ENCODE measurements around the gene OR2A25. TPM values are rescaled to one million over a fixed set of nuclear protein-coding genes. Genes with fewer than 3 reads are reported as not detected.

Gene OR2A25
- total and polyA plus RNA-seq, 2 donors (not counting 1 experiment from before 2014, with no cell fraction given): not detected

GRCh38 chr7:144100607-144101006, 31.0 kb downstream of the OR2A25 start:
- Histone ChIP-seq H3K27ac (ENCODE audit: insufficient read depth, low read length) (no peak overlapping the region), H3K27me3 (ENCODE audit: control insufficient read depth, insufficient read depth, low read length) (no peaks in the 10 kb centered on the region), H3K79me2 (ENCODE audit: control insufficient read depth, insufficient read depth, low read length) (no peaks in the 10 kb centered on the region), H3K4me2 (ENCODE audit: extremely low read depth, insufficient read depth, low read length) (no peak overlapping the region), H2AFZ (ENCODE audit: low read length) (no peak overlapping the region), H3K36me3 (ENCODE audit: control insufficient read depth, insufficient read depth, low read length) (no peaks in the 10 kb centered on the region), H3K4me1 (ENCODE audit: control insufficient read depth, extremely low read depth, insufficient read depth, low read length) (no peaks in the 10 kb centered on the region), H4K20me1 (ENCODE audit: control insufficient read depth, extremely low read depth, insufficient read depth, low read length) (no peaks in the 10 kb centered on the region), H3K4me3 (replicated peaks in 1 of 4; ENCODE audit: control extremely low read depth in 1 of 4, insufficient read depth in 1 of 4, low read depth in 3 of 4, low read length in 4 of 4) (no peak overlapping the region), H3K9ac (ENCODE audit: insufficient read depth, low read length) (no peak overlapping the region), H3K9me3 (ENCODE audit: control insufficient read depth, insufficient read depth, low read depth, low read length) (no peaks in the 10 kb centered on the region)
- DNase-seq (ENCODE audit: low read depth in 2 of 2): no peak
- no peak for TF ChIP-seq CTCF (conservative IDR thresholded peaks at IDR 0.05 in 1 of 2, IDR thresholded peaks at IDR 0.05 in 1 of 2; ENCODE audit: low read depth in 1 of 2, low read length in 2 of 2)
- TF ChIP-seq EZH2 (IDR thresholded peaks at IDR 0.05; ENCODE audit: low read length, missing control alignments): no peak

GRCh38 chr7:144102041-144102440, 32.4 kb downstream of the OR2A25 start:
- Histone ChIP-seq H3K9ac (ENCODE audit: insufficient read depth, low read length) (no peak overlapping the region), H3K36me3 (ENCODE audit: control insufficient read depth, insufficient read depth, low read length) (no peaks in the 10 kb centered on the region), H3K9me3 (ENCODE audit: control insufficient read depth, insufficient read depth, low read depth, low read length) (no peaks in the 10 kb centered on the region), H3K27ac (ENCODE audit: insufficient read depth, low read length) (no peak overlapping the region), H3K4me2 (ENCODE audit: extremely low read depth, insufficient read depth, low read length) (no peak overlapping the region), H3K4me1 (ENCODE audit: control insufficient read depth, extremely low read depth, insufficient read depth, low read length) (no peaks in the 10 kb centered on the region), H4K20me1 (ENCODE audit: control insufficient read depth, extremely low read depth, insufficient read depth, low read length) (no peaks in the 10 kb centered on the region), H3K27me3 (ENCODE audit: control insufficient read depth, insufficient read depth, low read length) (no peaks in the 10 kb centered on the region), H2AFZ (ENCODE audit: low read length) (no peak overlapping the region), H3K4me3 (replicated peaks in 1 of 4; ENCODE audit: control extremely low read depth in 1 of 4, insufficient read depth in 1 of 4, low read depth in 3 of 4, low read length in 4 of 4) (no peak overlapping the region), H3K79me2 (ENCODE audit: control insufficient read depth, insufficient read depth, low read length) (no peaks in the 10 kb centered on the region)
- DNase-seq (ENCODE audit: low read depth in 2 of 2): no peak
- TF ChIP-seq CTCF (conservative IDR thresholded peaks at IDR 0.05 in 1 of 2, IDR thresholded peaks at IDR 0.05 in 1 of 2; ENCODE audit: low read depth in 1 of 2, low read length in 2 of 2): no peak
- no peak for TF ChIP-seq EZH2 (IDR thresholded peaks at IDR 0.05; ENCODE audit: low read length, missing control alignments)

GRCh38 chr7:144105211-144105610, 35.6 kb downstream of the OR2A25 start:
- no peaks in the 10 kb centered on the region for H3K79me2 ChIP-seq (ENCODE audit: control insufficient read depth, insufficient read depth, low read length)
- no peak overlapping the region for H3K9ac ChIP-seq (ENCODE audit: insufficient read depth, low read length)
- no peak overlapping the region for H3K27ac ChIP-seq (ENCODE audit: insufficient read depth, low read length)
- no peaks in the 10 kb centered on the region for H3K9me3 ChIP-seq (ENCODE audit: control insufficient read depth, insufficient read depth, low read depth, low read length)
- H3K27me3 ChIP-seq (ENCODE audit: control insufficient read depth, insufficient read depth, low read length): no peaks in the 10 kb centered on the region
- H3K4me1 ChIP-seq (ENCODE audit: control insufficient read depth, extremely low read depth, insufficient read depth, low read length): no peaks in the 10 kb centered on the region
- no peak overlapping the region for H3K4me2 ChIP-seq (ENCODE audit: extremely low read depth, insufficient read depth, low read length)
- H3K4me3 ChIP-seq (replicated peaks in 1 of 4; ENCODE audit: control extremely low read depth in 1 of 4, insufficient read depth in 1 of 4, low read depth in 3 of 4, low read length in 4 of 4): no peak overlapping the region
- H3K36me3 ChIP-seq (ENCODE audit: control insufficient read depth, insufficient read depth, low read length): no peaks in the 10 kb centered on the region
- no peak for TF ChIP-seq EZH2 (IDR thresholded peaks at IDR 0.05; ENCODE audit: low read length, missing control alignments)
- H4K20me1 ChIP-seq (ENCODE audit: control insufficient read depth, extremely low read depth, insufficient read depth, low read length): no peaks in the 10 kb centered on the region
- H2AFZ ChIP-seq (ENCODE audit: low read length): no peak overlapping the region
- no peak for DNase-seq (ENCODE audit: low read depth in 2 of 2)

Measured in fibroblast of lung (primary cell).